HG03103 (cell line): ENCODE data around the gene SEMA3G.

Experiments used
- ATAC-seq: cut with Tn5 transposase; IDR thresholded peaks from one replicate; pipeline ENCODE4 v1.9.1; 2021; ENCODE audit warnings: low read depth; ENCODE audit not compliant: unreplicated experiment

SEMA3G gene

DNA sequence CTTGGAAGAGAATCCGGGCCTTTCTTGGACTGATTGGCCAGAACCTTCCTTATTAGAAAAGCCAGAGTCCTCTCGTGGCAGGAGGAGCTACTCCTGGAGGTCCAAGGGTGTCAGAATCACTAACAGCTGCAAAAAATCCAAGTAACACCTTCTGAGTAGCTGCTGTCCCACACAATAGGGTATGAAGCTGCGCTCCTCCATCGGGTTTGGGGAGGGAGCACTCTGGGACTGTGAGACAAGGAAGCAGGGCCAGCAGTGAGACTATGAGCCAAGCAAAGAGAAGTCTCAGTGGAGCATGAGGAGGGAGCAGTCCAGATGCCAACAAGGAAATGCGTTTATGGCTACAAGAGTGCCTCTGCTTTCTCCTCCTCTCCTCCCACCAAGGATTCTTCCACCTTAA is 21.7 kb downstream of the SEMA3G start:
- no peak for ATAC-seq

DNA sequence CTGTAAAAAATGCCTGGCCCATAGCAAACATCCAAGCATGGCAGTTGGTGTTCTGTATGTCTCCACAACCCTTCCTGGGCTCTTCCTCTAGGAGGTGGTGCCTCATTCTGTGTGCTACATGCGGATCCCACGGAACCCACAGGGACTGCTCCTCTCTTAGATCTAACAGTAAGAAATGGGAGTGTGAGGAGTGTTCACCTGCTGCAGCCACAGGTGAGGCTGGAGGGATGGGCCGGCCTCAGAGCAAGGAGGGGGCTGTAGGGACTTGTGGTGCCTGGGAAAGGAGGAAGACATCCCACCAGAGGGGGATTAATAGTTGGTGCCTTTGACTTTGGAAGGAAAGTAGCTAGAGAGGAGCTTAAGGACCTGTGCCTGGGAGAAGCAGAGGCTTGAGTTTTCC is 22.2 kb downstream of the SEMA3G start:
- ATAC-seq: no peak

DNA sequence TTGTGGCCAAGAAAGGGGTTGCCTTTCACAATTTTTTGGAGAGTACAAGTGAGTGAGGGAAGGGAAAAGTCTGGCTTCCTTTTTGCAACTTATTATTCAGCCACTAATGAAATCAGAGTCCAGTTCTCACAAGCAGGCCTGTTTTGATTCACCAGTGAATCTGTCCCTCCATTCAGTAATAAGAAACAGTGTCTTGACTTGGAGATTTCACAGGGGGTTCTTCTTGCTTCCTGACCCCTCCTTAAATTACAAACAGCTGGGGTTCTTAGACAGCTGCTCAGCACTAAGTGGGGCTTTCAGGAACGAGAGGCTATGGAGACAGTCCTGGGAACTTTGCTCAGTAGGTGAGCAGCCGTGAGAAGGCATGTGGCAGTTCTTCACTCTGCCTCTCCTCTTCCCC is 24.5 kb downstream of the SEMA3G start:
- ATAC-seq: no peak

DNA sequence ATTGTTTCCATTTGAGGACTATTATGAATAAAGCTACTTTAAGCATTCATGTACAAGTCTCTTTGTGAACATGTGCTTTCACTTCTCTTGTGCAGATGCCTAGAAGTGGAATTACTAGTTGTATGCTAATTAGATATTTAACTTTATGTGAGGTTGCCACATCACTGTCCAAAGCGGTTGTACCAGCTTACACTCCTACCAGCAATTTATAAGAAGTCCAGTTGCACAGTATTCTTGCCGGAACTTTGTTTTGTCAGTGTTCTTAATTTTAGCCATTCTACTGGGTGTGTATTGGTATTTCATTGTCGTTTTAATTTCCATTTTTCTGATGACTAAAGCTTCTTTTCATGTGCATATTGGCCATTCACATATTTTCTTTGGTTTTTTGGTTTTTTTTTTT is 29.1 kb downstream of the SEMA3G start:
- no peak for ATAC-seq

DNA sequence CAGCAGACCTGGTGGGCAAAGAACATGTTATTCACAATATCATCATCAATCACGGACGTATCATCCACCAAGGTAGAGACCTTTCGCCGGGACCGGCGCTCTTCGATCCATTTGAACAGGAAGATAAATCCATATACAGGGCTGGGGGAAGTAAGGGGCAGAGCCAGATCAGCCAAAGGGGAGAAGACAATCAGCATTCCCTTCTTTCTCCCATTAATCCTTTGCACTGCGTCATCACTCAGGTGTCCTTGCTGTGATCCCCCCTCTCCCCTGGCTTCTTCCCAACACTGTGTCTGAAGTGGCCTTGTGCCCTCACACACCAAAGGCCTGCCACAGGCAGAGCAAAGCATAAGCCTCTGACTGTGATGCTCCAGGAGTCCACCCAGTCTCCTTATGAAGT is 36.4 kb downstream of the SEMA3G start:
- ATAC-seq: no peak

DNA sequence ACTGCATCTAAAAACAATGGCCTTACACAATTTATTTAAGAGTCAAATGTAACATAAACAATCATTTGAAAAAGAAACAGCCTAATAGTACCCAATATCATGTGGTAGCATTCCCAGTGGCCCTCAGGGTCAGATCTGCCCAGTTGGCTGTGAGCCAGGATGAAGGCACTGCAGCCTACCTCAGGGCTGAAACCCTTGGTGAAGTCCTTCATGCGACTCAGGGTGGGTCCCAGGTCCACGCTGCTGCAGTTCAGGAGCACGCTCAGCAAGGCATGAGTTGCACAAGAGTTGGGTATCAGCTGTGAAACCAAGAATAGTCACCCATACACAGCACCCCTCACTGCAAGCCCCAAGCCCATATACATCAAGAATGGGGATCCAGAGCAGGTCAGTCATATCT is 37.1 kb downstream of the SEMA3G start:
- ATAC-seq: no peak

DNA sequence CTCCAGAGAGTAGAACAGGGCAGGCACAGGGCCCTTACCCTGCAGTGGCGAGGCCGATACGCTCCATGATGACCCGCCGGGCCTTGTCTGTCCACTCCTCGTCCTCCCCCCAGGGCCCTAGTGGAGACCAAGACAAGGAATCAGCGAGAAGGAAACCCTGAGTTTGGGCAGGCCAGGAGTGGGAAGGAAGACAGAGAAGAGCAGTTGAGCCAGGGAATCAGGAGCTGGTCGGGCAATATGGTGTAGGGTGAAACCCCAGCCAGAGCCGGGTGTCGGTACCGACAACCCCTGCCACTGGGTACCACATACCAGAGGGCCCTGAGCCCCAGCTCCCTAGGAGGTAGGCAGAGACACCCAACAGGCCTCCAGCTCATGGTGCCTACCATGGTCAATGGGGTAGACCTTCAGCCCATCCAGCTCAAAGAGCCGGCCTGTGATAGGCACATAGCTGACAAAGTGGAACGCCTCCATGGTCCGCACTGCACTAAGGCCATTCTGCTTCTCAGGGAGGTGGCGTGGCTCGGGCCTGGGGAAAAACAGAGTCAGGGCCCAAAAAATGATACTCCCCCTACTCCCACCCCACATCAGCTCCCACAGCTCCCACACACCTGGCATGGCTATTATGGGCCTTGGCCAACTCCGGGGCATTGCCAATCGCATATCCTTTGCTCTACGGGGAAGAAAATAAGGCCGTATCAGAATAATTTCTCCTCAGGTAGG is 38.0 kb downstream of the SEMA3G start:
- no peak for ATAC-seq

DNA sequence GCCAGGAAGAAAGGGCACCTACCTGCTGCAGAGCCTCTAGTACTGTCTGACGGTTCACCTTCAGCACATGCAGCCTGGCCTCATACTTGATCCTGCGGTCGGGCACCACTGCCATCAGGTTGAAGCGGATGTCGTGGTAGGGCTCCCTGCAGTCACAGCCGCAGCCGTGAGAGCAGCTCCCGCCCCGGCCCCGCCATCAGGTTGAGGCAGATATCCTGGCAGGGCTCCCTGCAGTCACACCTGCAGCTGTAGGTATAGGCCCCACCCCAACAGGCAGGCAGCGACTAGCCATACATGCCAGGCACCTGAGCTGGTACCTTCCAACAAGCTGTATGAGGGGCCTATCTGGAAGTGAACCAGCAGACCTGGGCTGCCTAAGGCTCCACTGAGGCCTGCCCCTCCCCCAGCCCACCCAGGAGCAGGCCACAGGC is 38.7 kb downstream of the SEMA3G start:
- ATAC-seq: no peak

DNA sequence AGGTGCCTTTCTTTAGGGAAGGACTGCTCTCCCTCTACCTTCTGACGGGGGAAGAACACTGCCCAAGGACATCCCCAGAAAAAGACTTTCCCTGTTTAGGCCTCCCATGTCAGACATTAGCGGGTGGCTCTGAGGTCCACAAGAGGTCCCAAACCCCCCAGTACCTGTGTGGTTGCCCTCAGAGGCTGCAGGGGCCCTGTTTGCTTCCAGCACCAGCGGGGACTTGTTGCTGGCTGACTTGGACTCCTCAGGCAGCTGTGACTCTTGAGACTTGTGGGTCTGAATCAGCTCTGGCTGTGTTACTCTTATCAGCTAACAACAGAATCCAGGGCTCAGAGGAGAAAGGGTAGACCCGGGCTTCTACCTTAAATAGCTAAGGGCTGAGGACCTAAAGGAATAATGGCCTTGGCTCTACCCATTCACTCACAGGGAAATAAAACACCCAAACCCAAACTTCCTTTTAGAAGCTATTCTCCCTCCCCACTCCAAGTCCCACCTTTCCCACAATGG is 39.2 kb downstream of the SEMA3G start:
- ATAC-seq: no peak

DNA sequence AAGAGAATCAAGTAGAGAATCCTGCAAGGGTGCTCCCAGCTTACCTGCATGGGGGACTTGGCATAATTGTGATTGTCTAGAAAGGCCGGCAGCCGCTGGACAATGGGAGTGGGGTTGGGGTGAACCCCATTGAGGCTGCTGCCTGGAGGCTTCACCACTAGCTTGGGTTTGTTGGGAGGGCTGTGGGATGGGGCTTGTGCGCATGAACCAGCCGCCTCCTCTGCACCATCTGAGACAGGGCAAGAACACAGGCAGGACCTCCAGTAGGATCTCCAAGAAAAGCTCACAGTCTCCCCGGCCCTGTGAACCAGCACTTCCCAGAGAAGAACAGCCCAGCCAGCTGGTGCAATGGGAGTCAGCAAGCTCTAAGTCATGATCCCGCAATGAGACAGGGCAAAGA is 39.8 kb downstream of the SEMA3G start:
- no peak for ATAC-seq

DNA sequence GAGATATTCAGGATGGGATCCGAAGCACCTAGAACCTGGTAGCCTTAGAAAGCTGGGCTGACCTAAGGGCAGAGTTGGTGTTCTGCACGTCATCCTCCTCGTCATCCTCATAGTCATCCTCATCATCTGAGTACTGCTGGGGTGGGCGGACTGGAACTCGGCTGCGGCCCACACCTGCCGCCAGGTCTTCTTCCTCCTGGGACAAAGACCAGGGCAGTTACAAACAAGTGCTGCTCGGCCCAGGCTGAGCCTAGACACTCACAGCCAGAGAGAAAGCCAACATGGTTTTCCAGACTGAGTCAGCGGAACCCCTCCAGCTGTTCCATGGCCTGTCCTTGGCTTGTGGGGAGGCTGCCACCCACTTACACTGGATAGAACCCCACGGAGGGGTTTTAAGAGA is 40.5 kb downstream of the SEMA3G start:
- ATAC-seq: no peak

DNA sequence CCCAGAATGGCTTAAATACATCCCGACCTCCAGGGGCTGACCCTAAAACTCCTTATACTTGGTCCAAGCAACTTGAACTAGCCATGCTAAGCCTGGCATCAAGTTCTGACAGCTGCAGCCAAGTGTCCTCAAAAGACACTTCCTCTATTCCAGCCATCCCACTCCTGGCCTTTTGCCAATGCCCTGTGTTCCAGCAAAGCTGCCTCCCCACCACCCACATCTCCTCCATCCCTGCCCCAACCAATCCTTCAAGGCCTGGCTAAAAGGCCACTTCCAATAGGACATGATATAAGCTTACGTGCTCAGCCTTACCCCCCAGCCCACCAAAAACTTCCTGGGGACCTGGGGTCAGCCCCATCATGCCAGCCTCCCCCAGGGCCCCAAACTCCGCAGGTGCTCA is 40.9 kb downstream of the SEMA3G start:
- ATAC-seq: no peak

DNA sequence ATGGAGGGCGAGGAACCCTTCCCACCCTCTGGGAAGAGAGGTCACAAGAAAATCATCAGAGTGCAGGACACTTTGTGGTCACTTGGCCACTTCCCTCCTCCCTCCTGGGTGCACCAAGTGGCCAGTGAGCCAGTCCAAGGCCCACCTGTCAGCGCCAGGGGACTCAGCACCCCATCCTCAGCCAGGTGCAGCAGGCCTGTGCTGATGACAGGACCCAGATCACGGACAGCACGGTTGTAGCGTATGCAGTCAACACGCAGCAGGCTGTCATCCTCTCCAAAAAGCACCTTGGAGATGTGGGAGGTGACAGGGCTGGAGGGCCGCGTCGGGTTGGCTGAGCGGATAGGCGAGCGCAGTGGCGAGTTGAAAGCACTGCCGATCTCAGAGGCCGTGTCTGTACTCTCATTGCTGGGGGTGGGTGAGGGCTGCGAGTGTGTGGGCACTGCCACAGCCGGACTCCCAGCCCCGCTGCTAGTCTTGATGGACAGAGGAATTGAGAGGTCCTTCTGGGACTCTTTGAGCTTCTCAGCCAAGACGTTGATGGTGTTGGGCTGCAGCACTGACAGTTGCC is 41.5 kb downstream of the SEMA3G start:
- no peak for ATAC-seq

DNA sequence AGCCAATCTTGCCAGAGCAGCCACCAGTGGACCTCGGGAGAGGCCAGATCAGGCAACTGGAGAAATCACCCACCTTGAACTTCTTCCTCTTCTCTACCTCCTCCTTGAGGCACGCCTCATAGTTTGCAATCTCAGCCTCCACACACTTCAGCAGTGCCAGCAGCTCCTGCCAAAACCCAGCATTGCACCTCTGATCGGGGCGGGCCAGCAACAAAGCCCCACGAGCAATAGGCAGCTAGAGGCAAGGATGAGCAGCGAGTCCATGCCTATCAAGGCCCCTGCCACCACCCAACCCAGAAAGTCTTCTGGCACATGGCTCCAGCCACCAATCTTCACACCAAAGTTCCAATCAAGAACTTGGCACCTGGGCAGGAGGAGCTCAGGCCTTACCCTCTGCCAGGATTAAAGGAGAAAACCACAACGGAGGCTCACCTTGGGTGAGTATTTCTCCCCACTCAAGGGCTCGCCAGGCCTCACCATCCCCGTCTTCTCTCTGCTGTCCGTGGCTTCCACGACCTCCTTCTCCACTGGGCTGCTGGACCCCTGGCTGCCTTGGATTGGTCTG is 42.1 kb downstream of the SEMA3G start:
- no peak for ATAC-seq

DNA sequence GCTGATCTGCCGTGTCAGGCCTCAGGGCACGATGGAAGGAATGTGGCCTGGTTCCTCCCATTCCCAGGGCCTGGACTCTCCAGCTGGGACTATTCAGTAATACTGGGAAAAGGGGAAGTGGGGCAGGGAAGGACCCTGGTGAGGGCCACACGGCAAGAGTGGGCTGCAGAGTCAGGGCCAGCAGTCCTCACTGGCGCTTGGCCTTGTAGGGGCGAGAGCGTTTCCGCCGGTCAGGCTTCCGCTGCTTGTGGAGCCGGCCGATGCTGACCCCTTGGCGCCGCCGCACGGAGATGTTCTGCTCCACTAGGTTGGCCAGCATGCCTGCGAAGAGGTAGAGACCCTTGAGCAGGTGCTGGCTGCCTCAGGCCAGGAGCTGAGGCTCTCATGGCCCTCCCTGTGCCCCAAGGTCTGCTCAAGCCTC is 42.8 kb downstream of the SEMA3G start:
- ATAC-seq: no peak

DNA sequence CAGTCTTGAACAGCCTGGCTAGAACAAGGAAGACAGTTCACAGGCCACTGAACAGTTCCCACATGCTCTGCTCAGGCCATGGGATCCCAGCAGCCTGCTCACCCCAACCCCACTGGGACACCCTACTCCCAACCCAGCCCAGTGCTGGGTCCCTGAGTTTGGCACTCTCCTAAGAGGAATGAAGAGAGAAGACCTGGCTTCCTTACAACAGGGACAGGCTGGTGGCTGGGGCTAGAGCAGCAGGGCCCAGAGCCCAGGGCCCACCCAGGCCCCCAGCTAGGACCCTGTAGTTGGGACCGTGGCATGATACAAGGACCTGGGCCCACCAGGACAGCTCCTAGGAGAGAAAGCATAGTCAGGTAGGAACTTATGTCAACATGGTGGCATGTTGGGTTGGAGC is 43.4 kb downstream of the SEMA3G start:
- no peak for ATAC-seq

DNA sequence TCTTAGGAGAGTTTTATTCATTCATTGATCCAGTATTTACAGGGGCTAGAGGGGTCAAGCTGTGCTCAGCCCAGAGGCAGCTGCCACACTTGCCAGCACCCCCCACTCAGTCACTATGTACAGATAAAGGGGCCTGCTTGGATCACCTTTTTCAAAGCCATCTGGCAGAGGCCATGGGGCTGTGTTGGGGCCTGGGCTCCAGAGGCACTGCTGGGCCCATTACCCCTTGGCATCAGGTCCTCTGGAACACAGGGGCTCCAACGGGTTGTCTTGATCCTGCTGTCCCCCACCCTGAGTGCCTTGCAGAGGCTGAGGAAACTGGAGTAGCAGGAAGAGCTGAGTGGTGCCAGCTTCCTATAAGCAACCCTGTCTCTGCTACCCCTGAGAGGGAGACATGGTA is 43.9 kb downstream of the SEMA3G start:
- no peak for ATAC-seq

DNA sequence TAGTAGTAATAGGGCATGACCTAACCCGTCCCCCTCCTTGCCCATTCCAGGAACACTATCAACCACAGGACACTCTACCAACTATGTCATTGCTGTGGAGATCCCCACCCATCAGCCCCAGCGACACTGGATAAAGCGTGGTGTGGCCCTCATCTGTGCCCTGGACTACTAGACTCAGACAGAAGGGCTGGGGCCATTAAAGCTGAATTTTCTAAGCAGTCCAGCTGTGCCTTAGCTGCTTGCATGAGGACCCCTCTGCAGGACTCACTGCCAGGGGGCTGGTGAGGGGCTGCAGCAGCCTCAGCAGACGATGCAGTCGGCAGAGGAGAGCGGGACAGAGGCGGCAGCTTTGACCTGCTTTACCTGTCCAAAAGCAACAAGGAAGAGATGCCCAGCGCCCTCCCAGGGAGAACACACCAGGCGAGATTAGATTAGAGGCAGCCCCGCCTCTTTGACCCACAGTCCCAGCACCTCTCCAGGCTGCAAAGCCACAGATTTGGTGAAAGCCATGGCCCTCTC is 44.6 kb downstream of the SEMA3G start:
- no peak for ATAC-seq

DNA sequence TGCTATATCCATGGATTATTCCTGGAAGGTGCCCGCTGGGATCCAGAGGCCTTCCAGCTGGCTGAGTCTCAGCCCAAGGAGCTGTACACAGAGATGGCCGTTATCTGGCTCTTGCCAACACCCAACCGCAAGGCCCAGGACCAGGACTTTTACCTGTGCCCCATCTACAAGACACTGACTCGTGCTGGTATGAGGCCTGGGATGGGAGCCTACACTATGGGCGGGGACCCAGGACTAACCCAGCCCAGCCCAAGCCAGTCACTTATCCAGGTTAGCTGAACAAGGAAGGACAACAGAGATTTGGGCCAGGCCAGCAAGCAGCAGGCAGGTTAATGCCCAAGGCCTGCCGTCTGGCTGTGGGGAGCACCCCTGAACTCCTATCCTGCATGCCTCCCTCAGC is 45.3 kb downstream of the SEMA3G start:
- ATAC-seq: no peak

DNA sequence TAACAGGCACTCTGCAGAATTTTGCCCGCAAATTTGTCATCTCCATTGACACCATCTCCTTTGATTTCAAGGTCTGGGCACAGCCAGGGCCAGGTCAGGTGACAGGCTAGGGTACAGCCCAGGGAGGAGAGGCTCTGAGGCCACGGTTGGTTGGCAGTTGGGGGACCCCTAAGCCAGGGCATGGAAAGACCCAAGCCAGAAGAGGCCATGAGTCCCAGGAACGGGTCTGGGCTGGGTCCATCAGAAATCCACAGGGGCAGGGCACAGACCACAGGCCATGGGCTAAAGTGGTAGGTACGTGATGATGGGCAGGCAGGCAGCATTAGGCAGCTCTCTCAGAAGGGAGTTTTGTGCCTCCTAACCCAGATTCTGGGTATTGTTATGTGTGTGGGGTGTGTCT is 45.8 kb downstream of the SEMA3G start:
- ATAC-seq: no peak

DNA sequence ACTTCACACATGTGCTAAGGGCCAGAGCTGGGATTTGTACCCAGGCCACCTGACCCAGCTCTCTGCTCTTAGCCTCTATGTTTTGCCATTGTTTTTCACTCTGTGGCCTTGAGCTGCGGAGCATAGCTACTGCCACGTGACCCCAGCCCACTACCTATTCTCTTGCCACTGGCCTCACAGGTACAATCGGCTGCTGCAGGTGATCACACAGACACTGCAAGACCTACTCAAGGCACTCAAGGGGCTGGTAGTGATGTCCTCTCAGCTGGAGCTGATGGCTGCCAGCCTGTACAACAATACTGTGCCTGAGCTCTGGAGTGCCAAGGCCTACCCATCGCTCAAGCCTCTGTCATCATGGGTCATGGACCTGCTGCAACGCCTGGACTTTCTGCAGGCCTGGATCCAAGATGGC is 46.2 kb downstream of the SEMA3G start:
- no peak for ATAC-seq
